Karpas-422 (cell line): ENCODE data around the gene PCDHGA1. TPM values are rescaled to one million over a fixed set of nuclear protein-coding genes. Genes with fewer than 3 reads are reported as not detected.

ENCODE experiments used
- DNase-seq: peaks from one replicate; pipeline ENCODE4 v3.0.0-alpha.2; 2015
- H2AFZ ChIP-seq: fragments of 200-600 bp; sonication (generic); 2 replicates; pipeline ENCODE4 v1.6.1; 2014; ENCODE audit warnings: antibody characterized with exemption, low read length, mixed read lengths
- H3K27ac ChIP-seq: fragments of 200-600 bp; sonication (generic); 2 replicates; pipeline ENCODE4 v1.5.1; 2014; ENCODE audit warnings: mild to moderate bottlenecking, low read length, moderate library complexity
- H3K27me3 ChIP-seq: fragments of 200-600 bp; sonication (generic); 2 replicates; pipeline ENCODE4 v1.6.1; 2014; ENCODE audit warnings: low read length, mixed read lengths
- H3K36me3 ChIP-seq: fragments of 200-600 bp; sonication (generic); 2 replicates; pipeline ENCODE4 v1.6.1; 2014; ENCODE audit warnings: low read length, mixed read lengths; ENCODE audit not compliant: insufficient read depth
- H3K4me1 ChIP-seq: fragments of 200-600 bp; sonication (generic); 2 replicates; pipeline ENCODE4 v1.6.1; 2014; ENCODE audit warnings: mild to moderate bottlenecking, low read length, mixed read lengths
- H3K4me2 ChIP-seq: fragments of 200-600 bp; sonication (generic); 2 replicates; pipeline ENCODE4 v1.6.1; 2014; ENCODE audit warnings: low read length, low read depth, mild to moderate bottlenecking; ENCODE audit not compliant: poor library complexity, severe bottlenecking
- H3K4me3 ChIP-seq: fragments of 200-600 bp; sonication (generic); 2 replicates; pipeline ENCODE4 v1.5.1; 2014; ENCODE audit warnings: mild to moderate bottlenecking, antibody characterized with exemption, low read length, mixed read lengths
- H3K79me2 ChIP-seq: fragments of 200-600 bp; sonication (generic); 2 replicates; pipeline ENCODE4 v1.6.1; 2014; ENCODE audit warnings: mild to moderate bottlenecking, low read length, mixed read lengths
- H3K9ac ChIP-seq: fragments of 200-600 bp; sonication (generic); 2 replicates; pipeline ENCODE4 v1.6.0; 2014; ENCODE audit warnings: low read length
- H3K9me2 ChIP-seq: fragments of 200-600 bp; sonication (generic), shearing (Covaris generic); replicated peaks from 2 replicates; pipeline ENCODE4 v1.6.0; 2014; ENCODE audit warnings: mild to moderate bottlenecking, low read length, moderate library complexity; ENCODE audit not compliant: insufficient read depth
- H3K9me3 ChIP-seq: fragments of 300-700, 200-600 bp; sonication (generic); 2 replicates; pipeline ENCODE4 v1.6.1; 2014; ENCODE audit warnings: low read length, mixed read lengths
- H4K20me1 ChIP-seq: fragments of 200-600 bp; sonication (generic); 2 replicates; pipeline ENCODE4 v1.6.1; 2014; ENCODE audit warnings: mild to moderate bottlenecking, antibody characterized with exemption, low read length, low read depth; ENCODE audit not compliant: insufficient read depth
- total RNA-seq: library from RNA; depleted of rRNA; stranded (reverse); fragments of >200 nt; shearing (Covaris generic); gene quantifications from 2 replicates; pipeline ENCODE4 v1.2.3, GENCODE V29; 2014; ENCODE audit warnings: low replicate concordance

Gene PCDHGA1
- total RNA-seq, 1 experiment from 2014 or later: 0.48 TPM

DNA sequence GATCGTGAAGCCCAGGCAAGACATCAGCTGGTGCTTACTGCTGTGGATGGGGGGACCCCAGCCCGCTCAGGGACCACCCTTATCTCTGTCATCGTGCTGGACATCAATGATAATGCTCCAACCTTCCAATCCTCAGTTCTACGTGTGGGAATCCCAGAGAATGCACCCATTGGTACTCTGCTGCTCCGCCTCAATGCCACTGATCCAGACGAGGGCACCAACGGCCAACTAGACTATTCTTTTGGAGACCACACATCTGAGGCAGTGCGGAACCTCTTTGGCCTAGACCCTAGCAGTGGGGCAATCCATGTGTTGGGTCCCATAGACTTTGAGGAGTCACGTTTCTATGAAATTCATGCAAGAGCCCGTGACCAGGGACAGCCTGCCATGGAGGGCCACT, 159.5 kb downstream of the PCDHGA1 start:
- Histone ChIP-seq H3K4me1 (peaks cover 8% of the 10 kb centered on the region), H3K27ac (no peak overlapping the region), H3K9me3 (no peaks in the 10 kb centered on the region), H2AFZ (no peak overlapping the region), H3K9ac (no peak overlapping the region), H3K79me2 (peaks cover 91% of the 10 kb centered on the region), H3K27me3 (no peaks in the 10 kb centered on the region), H3K4me3 (no peak overlapping the region), H3K4me2 (no peak overlapping the region), H3K9me2 (no peaks in the 10 kb centered on the region), H4K20me1 (no peaks in the 10 kb centered on the region; the same call in 1 of the 2 replicates), H3K36me3 (peaks cover 20% of the 10 kb centered on the region)
- no peak for DNase-seq

DNA sequence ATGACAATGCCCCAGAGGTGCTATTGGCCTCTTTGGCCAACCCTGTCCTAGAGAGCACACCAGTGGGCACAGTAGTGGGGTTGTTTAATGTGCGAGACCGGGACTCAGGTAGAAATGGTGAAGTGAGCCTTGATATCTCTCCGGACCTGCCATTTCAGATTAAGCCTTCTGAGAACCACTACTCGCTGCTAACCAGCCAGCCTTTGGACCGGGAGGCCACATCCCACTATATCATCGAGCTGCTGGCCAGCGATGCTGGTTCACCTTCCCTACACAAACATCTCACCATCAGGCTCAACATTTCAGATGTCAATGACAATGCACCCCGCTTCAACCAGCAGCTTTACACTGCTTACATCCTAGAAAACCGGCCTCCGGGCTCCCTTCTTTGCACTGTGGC, 160.0 kb downstream of the PCDHGA1 start:
- Histone ChIP-seq H3K79me2 (peaks cover 91% of the 10 kb centered on the region), H4K20me1 (no peaks in the 10 kb centered on the region; the same call in 1 of the 2 replicates), H3K27me3 (no peaks in the 10 kb centered on the region), H2AFZ (no peak overlapping the region), H3K36me3 (peaks cover 20% of the 10 kb centered on the region), H3K4me1 (peaks cover 8% of the 10 kb centered on the region), H3K4me2 (no peak overlapping the region), H3K9me2 (no peaks in the 10 kb centered on the region), H3K4me3 (no peak overlapping the region), H3K9me3 (no peaks in the 10 kb centered on the region), H3K9ac (no peak overlapping the region), H3K27ac (no peak overlapping the region)
- DNase-seq: no peak

DNA sequence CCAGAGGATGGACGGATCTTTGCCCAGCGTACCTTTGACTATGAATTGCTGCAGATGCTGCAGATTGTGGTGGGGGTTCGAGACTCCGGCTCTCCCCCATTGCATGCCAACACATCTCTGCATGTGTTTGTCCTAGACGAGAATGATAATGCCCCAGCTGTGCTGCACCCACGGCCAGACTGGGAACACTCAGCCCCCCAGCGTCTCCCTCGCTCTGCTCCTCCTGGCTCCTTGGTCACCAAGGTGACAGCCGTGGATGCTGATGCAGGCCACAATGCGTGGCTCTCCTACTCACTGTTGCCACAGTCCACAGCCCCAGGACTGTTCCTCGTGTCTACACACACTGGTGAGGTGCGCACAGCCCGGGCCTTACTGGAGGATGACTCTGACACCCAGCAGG, 160.5 kb downstream of the PCDHGA1 start:
- no peak for DNase-seq
- H3K4me2 ChIP-seq: no peak overlapping the region
- no peaks in the 10 kb centered on the region for H3K9me2 ChIP-seq
- H3K27me3 ChIP-seq: no peaks in the 10 kb centered on the region
- no peaks in the 10 kb centered on the region; the same call in 1 of the 2 replicates for H4K20me1 ChIP-seq
- no peaks in the 10 kb centered on the region for H3K9me3 ChIP-seq
- H3K36me3 ChIP-seq: peaks cover 20% of the 10 kb centered on the region
- peaks cover 90% of the 10 kb centered on the region for H3K79me2 ChIP-seq
- H2AFZ ChIP-seq: no peak overlapping the region
- H3K27ac ChIP-seq: no peak overlapping the region
- no peak overlapping the region for H3K9ac ChIP-seq
- H3K4me3 ChIP-seq: no peak overlapping the region
- H3K4me1 ChIP-seq: peaks cover 8% of the 10 kb centered on the region

DNA sequence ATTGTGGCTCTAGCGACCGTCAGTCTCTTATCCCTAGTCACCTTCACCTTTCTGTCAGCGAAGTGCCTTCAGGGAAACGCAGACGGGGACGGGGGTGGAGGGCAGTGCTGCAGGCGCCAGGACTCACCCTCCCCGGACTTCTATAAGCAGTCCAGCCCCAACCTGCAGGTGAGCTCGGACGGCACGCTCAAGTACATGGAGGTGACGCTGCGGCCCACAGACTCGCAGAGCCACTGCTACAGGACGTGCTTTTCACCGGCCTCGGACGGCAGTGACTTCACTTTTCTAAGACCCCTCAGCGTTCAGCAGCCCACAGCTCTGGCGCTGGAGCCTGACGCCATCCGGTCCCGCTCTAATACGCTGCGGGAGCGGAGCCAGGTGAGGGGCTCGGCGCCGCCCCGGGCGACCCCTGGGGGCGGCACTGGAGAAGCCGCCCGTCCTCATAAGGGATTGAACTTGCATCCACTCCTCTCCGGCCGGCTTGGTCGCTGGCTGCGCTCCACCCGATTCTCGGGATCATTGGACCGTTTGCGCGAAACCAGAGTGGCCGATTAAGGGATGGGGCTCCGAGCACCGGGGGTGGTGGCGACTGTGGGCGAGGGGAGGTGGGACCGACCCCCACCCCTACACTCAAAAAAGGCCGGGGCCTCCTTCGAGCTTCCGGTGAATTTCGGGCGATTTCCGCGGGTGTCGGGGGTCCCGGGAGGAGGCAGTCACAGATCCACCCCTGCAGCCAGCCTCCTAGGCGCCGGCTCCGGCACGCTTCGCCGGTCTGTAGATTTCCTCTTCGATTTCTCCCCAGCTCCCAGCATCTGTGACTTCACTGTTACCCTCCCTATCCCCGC, 161.2 kb downstream of the PCDHGA1 start:
- H3K79me2 ChIP-seq: peaks cover 88% of the 10 kb centered on the region
- H2AFZ ChIP-seq: no peak overlapping the region
- no peak overlapping the region for H3K9ac ChIP-seq
- no peak overlapping the region for H3K4me2 ChIP-seq
- H3K27me3 ChIP-seq: no peaks in the 10 kb centered on the region
- H3K4me3 ChIP-seq: no peak overlapping the region
- DNase-seq: no peak
- H3K36me3 ChIP-seq: peaks cover 20% of the 10 kb centered on the region
- H3K27ac ChIP-seq: no peak overlapping the region
- no peaks in the 10 kb centered on the region for H3K9me2 ChIP-seq
- H4K20me1 ChIP-seq: no peaks in the 10 kb centered on the region; the same call in 1 of the 2 replicates
- no peaks in the 10 kb centered on the region for H3K9me3 ChIP-seq
- peaks cover 8% of the 10 kb centered on the region for H3K4me1 ChIP-seq

- Histone ChIP-seq H3K27me3 (no peaks in the 10 kb centered on the region), H2AFZ (no peak overlapping the region), H3K79me2 (peaks cover 81% of the 10 kb centered on the region), H3K4me1 (peaks cover 8% of the 10 kb centered on the region), H4K20me1 (no peaks in the 10 kb centered on the region; the same call in 1 of the 2 replicates), H3K4me2 (no peak overlapping the region), H3K9ac (no peak overlapping the region), H3K9me3 (no peaks in the 10 kb centered on the region), H3K4me3 (no peak overlapping the region), H3K27ac (peak overlapping the region; percentile 9; the same call in 1 of the 2 replicates), H3K36me3 (peaks cover 13% of the 10 kb centered on the region; the same call in 1 of the 2 replicates), H3K9me2 (no peaks in the 10 kb centered on the region)
- no peak for DNase-seq
Measured at GRCh38 chr5:141492168-141492885, 162.0 kb downstream of the PCDHGA1 start.

DNA sequence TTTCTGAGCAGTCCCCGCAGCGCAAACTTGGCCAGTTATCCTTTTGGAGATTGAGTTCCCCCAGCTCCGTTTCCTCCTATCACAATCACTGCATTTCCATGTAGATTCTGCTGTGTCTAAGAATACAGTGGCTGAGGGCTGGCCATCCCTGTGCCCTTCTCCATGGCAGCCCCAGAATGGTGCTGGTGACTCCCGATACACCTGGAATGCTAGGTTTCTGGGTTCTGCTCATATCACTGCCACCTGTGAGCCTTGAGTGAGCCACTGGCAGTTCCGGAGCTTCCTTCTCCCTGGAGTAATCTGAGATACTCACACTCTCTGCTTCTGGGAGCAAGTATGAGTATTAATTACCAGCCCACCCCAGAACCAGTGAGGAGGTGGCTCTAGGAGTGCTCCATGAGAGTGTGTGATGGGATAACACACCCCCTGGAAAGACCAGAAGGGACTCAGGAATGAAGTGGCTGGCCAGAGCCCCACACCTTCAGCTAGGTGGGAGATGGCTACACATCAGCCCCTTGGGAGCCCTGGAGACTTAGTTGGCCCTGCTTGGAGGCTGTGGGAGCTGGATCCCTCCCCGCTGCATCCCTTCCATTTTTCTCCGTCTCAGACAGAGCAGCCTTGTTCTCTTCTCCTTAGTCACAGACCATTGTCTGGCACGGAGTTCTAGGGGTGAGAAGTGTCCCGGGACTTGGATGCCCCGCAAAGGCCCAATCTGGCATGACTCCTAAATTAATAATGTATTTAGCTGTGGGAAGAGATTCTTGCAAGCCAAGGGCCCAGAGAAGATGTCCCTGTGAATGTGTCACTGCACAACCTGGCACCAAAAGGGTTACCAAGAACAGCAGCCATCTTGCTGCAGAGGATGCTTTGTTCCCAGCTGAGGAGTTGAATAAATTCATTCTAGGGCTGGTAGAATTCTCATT, 163.4 kb downstream of the PCDHGA1 start:
- Histone ChIP-seq H4K20me1 (no peaks in the 10 kb centered on the region), H3K4me2 (no peak overlapping the region), H3K27me3 (no peaks in the 10 kb centered on the region), H3K9me3 (no peaks in the 10 kb centered on the region), H3K4me3 (no peak overlapping the region), H3K79me2 (peaks cover 73% of the 10 kb centered on the region), H3K36me3 (peaks cover 9% of the 10 kb centered on the region; the same call in 1 of the 2 replicates), H3K27ac (peak overlapping the region; percentile 9; the same call in 1 of the 2 replicates), H3K9me2 (no peaks in the 10 kb centered on the region), H3K4me1 (peaks cover 8% of the 10 kb centered on the region), H3K9ac (no peak overlapping the region), H2AFZ (no peak overlapping the region)
- DNase-seq: no peak

DNA sequence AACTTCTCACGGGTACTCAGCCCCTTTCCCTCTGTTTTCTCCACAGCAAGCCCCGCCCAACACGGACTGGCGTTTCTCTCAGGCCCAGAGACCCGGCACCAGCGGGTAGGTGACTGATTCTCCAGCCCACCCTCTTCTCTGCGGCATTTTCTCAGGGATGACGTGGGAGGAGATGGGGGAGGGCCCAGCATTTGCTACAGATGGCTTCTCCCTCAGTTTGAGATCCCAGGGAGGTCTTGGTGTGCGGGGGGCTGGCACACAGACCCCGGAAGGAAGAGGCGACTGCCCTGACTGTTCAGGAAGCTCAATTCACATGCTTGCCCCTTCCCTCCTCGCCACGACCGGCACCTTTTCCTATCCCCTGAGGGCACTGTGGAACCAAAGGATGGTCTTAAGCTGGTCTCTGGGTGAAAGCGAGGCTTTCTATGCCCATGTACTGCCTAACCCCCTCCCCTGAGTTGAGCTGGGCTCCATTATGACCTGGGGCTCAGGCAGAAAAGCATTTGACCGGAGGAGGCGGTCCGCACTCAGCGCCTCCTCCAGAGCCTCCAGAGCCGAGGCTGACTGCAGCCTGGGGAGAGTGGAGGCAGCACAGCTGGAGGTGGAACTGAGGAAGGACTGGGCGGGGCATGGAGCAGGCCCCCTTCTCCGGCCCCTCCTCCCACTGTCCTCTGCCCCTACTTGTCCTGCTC, 164.6 kb downstream of the PCDHGA1 start:
- no peak overlapping the region for H3K4me2 ChIP-seq
- no peaks in the 10 kb centered on the region for H3K27me3 ChIP-seq
- no peak overlapping the region for H3K27ac ChIP-seq
- no peaks in the 10 kb centered on the region for H4K20me1 ChIP-seq
- peaks cover 67% of the 10 kb centered on the region for H3K79me2 ChIP-seq
- no peak for DNase-seq
- H3K36me3 ChIP-seq: peaks cover 13% of the 10 kb centered on the region; the same call in 1 of the 2 replicates
- H3K4me3 ChIP-seq: no peak overlapping the region
- no peak overlapping the region for H2AFZ ChIP-seq
- H3K4me1 ChIP-seq: peaks cover 8% of the 10 kb centered on the region
- H3K9me3 ChIP-seq: no peaks in the 10 kb centered on the region
- no peak overlapping the region for H3K9ac ChIP-seq
- H3K9me2 ChIP-seq: no peaks in the 10 kb centered on the region
